Renal pelvis (tissue), 4 donors: ENCODE data around the gene RLN1. TPM values are rescaled to one million over a fixed set of nuclear protein-coding genes. Genes with fewer than 3 reads are reported as not detected.
"Not testable (repeated sequence)": the region's sequence is repeated elsewhere in the genome, so short reads cannot be mapped to it uniquely, and the experiment has no call there.

ENCODE experiments used
- DNase-seq: peaks from one replicate; pipeline ENCODE4 v3.0.0-alpha.2; 2013
- polyA plus RNA-seq, 3 donors: library from polyadenylated mRNA; unstranded; fragments of 120-200 nt; gene quantifications; one replicate each; pipeline ENCODE4 v1.2.1, GENCODE V29; 2013; ENCODE audit not compliant: insufficient read length in 3 of 3

The RLN1 gene
- polyA plus RNA-seq, 3 donors: 0.37 to 0.65 (median 0.65) TPM

DNA sequence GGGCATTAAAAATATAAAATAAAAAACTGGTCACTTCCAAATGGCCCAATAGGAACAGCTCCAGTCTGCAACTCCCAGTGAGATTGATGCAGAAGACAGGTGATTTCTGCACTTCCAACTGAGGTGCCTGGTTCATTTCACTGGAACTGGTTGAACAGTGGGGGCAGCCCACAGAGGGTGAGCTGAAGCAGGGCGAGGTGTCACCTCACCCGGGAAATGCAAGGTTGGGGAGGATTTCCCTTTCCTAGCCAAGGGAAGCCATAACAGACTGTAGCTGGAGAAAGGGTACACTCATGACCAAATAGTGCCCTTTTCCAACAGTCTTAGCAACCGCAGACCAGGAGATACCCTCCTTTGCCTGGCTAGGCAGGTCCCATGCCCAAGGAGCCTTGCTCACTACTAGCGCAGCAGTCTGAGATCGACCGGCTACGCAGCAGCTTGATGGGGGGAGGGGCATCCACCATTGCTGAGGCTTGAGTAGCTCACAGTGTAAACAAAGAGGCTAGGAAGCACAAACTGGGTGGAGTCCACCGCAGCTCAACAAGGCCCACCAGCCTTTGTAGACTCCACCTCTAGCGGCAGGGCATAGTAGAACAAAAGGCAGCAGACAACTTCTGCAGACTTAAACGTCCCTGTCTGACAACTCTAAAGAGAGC, 12.7 kb downstream of the RLN1 start:
- no peak for DNase-seq

DNA sequence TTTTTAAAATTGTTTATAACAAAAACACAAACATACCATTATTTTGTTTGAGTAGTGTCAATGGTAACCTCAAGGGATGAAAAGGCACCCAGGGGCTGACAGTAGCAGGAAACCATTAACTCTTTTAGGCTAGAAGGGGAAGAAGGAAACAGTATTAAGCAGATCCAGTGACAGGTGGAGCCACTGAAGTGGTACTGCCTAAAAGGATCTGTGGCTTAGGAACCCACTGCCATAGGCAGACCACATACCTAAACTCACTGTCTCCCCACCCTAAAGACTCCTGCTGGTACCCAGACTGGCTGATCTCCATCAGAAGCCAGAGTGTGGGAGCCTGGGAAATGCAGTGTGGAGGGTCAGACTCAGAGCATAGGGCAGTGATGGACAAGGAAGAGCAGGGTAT, 13.5 kb downstream of the RLN1 start:
- DNase-seq: no peak

DNA sequence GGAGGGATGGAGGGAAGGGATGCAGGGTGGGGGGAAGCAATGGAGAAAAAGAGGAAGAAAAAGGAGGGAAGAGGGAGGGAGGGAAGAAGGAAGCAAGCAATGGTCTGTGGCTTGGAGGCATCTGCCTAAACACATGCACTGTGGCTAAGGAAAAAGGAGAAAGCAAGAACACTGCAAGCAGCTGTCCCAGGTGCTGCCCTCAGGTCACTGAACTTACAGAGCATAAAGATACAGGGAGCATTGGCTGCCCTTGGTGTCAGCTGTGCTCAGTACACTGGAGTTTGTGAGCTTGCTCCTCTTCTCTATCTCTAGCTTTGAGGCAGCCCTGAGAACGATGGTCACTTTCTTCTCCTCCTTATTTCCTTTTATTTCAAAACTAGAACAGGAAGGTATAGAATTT, 18.1 kb downstream of the RLN1 start:
- DNase-seq: not testable (repeated sequence)

- no peak for DNase-seq
These were observed 18.6 kb downstream of the RLN1 start for GRCh38 chr9:5321058-5321457.

GRCh38 chr9:5316406-5316805, 23.3 kb downstream of the RLN1 start:
- DNase-seq: not testable (repeated sequence)

GRCh38 chr9:5315187-5315923, 24.3 kb downstream of the RLN1 start:
- no peak for DNase-seq

DNA sequence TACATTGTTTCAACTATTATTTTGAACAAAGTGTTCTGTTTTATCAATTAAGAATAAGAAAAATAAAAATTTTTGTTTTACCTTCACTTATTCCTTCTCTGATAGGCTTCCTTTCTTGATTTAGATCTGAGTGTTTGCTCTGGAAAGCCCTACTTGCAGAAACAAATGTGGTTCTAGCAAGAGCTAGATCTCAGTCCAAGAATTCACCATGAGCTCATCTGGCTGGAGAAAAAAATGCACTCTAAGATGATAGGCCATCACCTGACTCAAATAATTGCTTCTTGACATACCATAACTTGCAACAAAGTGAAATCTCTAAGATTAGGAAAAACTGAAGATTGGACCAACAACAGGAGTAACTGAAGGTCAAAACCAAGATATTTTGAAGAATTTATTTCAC, 28.8 kb downstream of the RLN1 start:
- DNase-seq: no peak

DNA sequence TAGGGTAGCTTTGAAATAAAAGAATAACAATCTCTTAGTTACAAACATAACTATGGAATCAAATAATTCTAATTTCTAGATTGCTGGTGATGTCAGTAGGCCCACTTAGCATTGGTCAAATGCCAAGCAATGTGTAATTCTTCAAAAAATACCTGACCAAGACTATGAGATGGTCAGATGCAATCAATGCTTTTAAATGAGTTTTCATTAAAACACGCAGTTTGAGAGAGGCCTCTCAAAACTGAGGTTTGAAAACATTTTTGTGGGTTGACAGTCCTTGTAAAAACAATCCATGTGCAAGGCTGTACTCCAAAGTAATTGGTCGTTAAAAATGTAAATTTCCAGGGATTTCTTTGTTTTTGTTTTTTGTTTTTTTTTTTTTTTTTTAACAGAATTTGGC, 33.9 kb downstream of the RLN1 start:
- DNase-seq: no peak

- DNase-seq: not testable (repeated sequence)
These were observed 35.6 kb downstream of the RLN1 start, which contains the start of gene RLN2 for GRCh38 chr9:5303840-5304795. RLN2 (minus strand) TSS chr9:5304716; CDS start chr9:5304580, 136 bp downstream.

GRCh38 chr9:5301544-5301943, 38.1 kb downstream of the RLN1 start:
- no peak for DNase-seq

- no peak for DNase-seq
These were observed 47.5 kb downstream of the RLN1 start for GRCh38 chr9:5292141-5292540.

GRCh38 chr9:5288591-5288990, 51.1 kb downstream of the RLN1 start:
- DNase-seq: no peak

- DNase-seq: no peak
These were observed 53.4 kb downstream of the RLN1 start for GRCh38 chr9:5286262-5286661.

Other genes starting within 250 kb of the RLN1 start
- under 1 TPM; 0.09 to 0.38 (median 0.37) TPM for gene INSL6, start 154.2 kb downstream of the RLN1 start, polyA plus RNA-seq
- gene INSL4, start 108.5 kb downstream of the RLN1 start, polyA plus RNA-seq: not detected
- 1 to 10 TPM; 1.8 to 2.7 (median 2.5) TPM for gene RLN2, start 35.2 kb downstream of the RLN1 start, polyA plus RNA-seq
- gene PLGRKT, start 98.0 kb upstream of the RLN1 start, polyA plus RNA-seq: 10 to 100 TPM; 31.4 to 40.4 (median 36.0) TPM
- gene CD274, start 110.7 kb upstream of the RLN1 start, polyA plus RNA-seq: 1 to 10 TPM in 1 of 3 donors, under 1 TPM in 2; 0.73 to 1.3 (median 0.93) TPM
- gene PDCD1LG2, start 170.7 kb upstream of the RLN1 start, polyA plus RNA-seq: under 1 TPM; 0.07 to 0.12 (median 0.09) TPM